HepG2 (cell line): ENCODE measurements around the gene ACSM6. TPM values are rescaled to one million over a fixed set of nuclear protein-coding genes. Genes with fewer than 3 reads are reported as not detected.
A peak's percentile ranks its signal among the peaks of the same experiment; 100 is the strongest.

Experiments used
- ATAC-seq: fragments of 200-7000 bp; cut with Tn5 transposase; 3 replicates; pipeline ENCODE4 v1.9.1; 2020; ENCODE audit warnings: mild to moderate bottlenecking, moderate library complexity
- BruUV-seq: library from RNA; stranded (reverse); fragments of 400-500 nt; replicated peaks from 2 replicates; lab custom pipeline; 2021; lab: Mats Ljungman, UMichigan
- CTCF ChIA-PET: fragments of 300-600 bp; formaldehyde crosslinking; extraction: SDS; loops from one replicate; lab custom pipeline; 2021; ENCODE audit warnings: low total read pairs, inconsistent platforms, low intra/inter-chr PET ratio; lab: Yijun Ruan, JAX
- POLR2A ChIA-PET: fragments of 350-600 bp; sonication (Branson Sonifier 250); formaldehyde crosslinking; loops from one replicate; lab custom pipeline; 2020; ENCODE audit warnings: antibody characterized with exemption, inconsistent platforms; lab: Yijun Ruan, JAX
- DNase-seq: peaks from one replicate; pipeline ENCODE4 v3.0.0-alpha.2; 2015; ENCODE audit warnings: low spot score
- FAIRE-seq: peaks from 3 replicates; lab custom pipeline; 2011; peaks lifted over from hg19 to GRCh38; lab: Jason Lieb, UNC
- H2AFZ ChIP-seq: one replicate; pipeline ENCODE4 v1.6.1; 2011; ENCODE audit warnings: low read length, inconsistent platforms
- H3K27ac ChIP-seq: fragments of 300-600 bp; 3 replicates; pipeline ENCODE4 v1.8.0; 2011; ENCODE audit warnings: mixed run types, mild to moderate bottlenecking, mixed read lengths, low read length, inconsistent platforms; ENCODE audit not compliant: insufficient read depth; ENCODE audit errors: extremely low read length
- H3K27me3 ChIP-seq, 2 experiments: fragments of 200-600 bp in 1 of 2; 2 replicates in 1 of 2; 3 replicates in 1 of 2; pipeline versions ENCODE4 v1.6.0 to v1.8.0; 2011; ENCODE audit warnings: low read length in 2 of 2, mild to moderate bottlenecking in 2 of 2, moderate library complexity in 2 of 2, inconsistent platforms in 1 of 2; ENCODE audit not compliant: insufficient read depth in 2 of 2, control insufficient read depth in 1 of 2
- H3K36me3 ChIP-seq, 2 experiments: fragments of 200-600 bp in 1 of 2; replicated peaks in 1 of 2; 2 replicates in 1 of 2; 3 replicates in 1 of 2; pipeline versions ENCODE4 v1.5.1 to v1.8.0; 2011; ENCODE audit warnings: low read length in 2 of 2, inconsistent platforms in 1 of 2; ENCODE audit not compliant: insufficient read depth in 2 of 2, control insufficient read depth in 1 of 2
- H3K4me1 ChIP-seq: 2 replicates; pipeline ENCODE4 v1.5.1; 2012; ENCODE audit warnings: low read length, inconsistent platforms; ENCODE audit not compliant: insufficient read depth
- H3K4me2 ChIP-seq: 2 replicates; pipeline ENCODE4 v1.6.0; 2011; ENCODE audit warnings: low read depth, low read length, inconsistent platforms
- H3K4me3 ChIP-seq, 3 experiments: fragments of 200-600 bp in 1 of 3; sonication (generic), shearing (Covaris generic) in 1 of 3; replicated peaks in 1 of 3; 2 replicates each; pipeline ENCODE4 v1.5.1; 2011 to 2016; ENCODE audit warnings: low read length in 3 of 3, inconsistent platforms in 2 of 3, low read depth in 2 of 3, mild to moderate bottlenecking in 2 of 3, control low read depth in 1 of 3, mixed read lengths in 1 of 3; ENCODE audit not compliant: insufficient read depth in 1 of 3
- H3K79me2 ChIP-seq: one replicate; pipeline ENCODE4 v1.6.1; 2011; ENCODE audit warnings: low read length, inconsistent platforms; ENCODE audit not compliant: insufficient read depth
- H3K9ac ChIP-seq: 2 replicates; pipeline ENCODE4 v1.6.0; 2011; ENCODE audit warnings: mild to moderate bottlenecking, low read depth, low read length, inconsistent platforms; ENCODE audit not compliant: insufficient read depth
- H3K9me3 ChIP-seq: 2 replicates; pipeline ENCODE4 v1.5.1; 2012; ENCODE audit warnings: mild to moderate bottlenecking, low read length
- H4K20me1 ChIP-seq: 2 replicates; pipeline ENCODE4 v1.6.0; 2011; ENCODE audit warnings: inconsistent platforms, mild to moderate bottlenecking, low read length, moderate library complexity; ENCODE audit not compliant: insufficient read depth
- ATF5 ChIP-seq: sonication (generic); formaldehyde crosslinking; IDR thresholded peaks from 2 replicates; pipeline ENCODE4 v1.4.0; 2020; ENCODE audit warnings: mild to moderate bottlenecking, low read depth, missing genetic modification reagents
- EED ChIP-seq: sonication (generic); formaldehyde crosslinking; IDR thresholded peaks from 2 replicates; pipeline ENCODE4 v1.5.0; 2020; ENCODE audit warnings: mild to moderate bottlenecking, missing genetic modification reagents
- HMG20B ChIP-seq: conservative IDR thresholded peaks from 2 replicates; pipeline ENCODE4 v1.6.1; 2016; ENCODE audit warnings: missing genetic modification reagents, missing compliant biosample characterization
- MAZ ChIP-seq, 2 experiments: sonication (generic) in 1 of 2; formaldehyde crosslinking in 1 of 2; IDR thresholded peaks; 2 replicates each; pipeline versions ENCODE4 v1.5.0 to v1.6.1; 2012 to 2020; ENCODE audit warnings: low read depth in 2 of 2, mild to moderate bottlenecking in 2 of 2, borderline replicate concordance in 1 of 2, improper control_type of control experiment in 1 of 2, low read length in 1 of 2, missing genetic modification reagents in 1 of 2, moderate library complexity in 1 of 2
- MBD4 ChIP-seq: IDR thresholded peaks from 2 replicates; pipeline ENCODE4 v1.6.1; 2012; ENCODE audit warnings: low read length, inconsistent platforms, borderline replicate concordance
- SMARCE1 ChIP-seq: fragments of 450-650 bp; IDR thresholded peaks from 2 replicates; pipeline ENCODE4 v1.6.1; 2017; ENCODE audit warnings: borderline replicate concordance
- SUZ12 ChIP-seq: fragments of 150-350 bp; IDR thresholded peaks from 2 replicates; pipeline ENCODE4 v1.6.1; 2014; ENCODE audit warnings: low read depth, low read length
- TCF7 ChIP-seq: sonication (generic); IDR thresholded peaks from 2 replicates; pipeline ENCODE4 v1.6.1; 2016; ENCODE audit warnings: antibody characterized with exemption, low read depth
- ZNF12 ChIP-seq: sonication (generic); formaldehyde crosslinking; IDR thresholded peaks from 2 replicates; pipeline ENCODE4 v1.5.0; 2020; ENCODE audit warnings: missing genetic modification reagents
- ZNF326 ChIP-seq: sonication (generic); formaldehyde crosslinking; IDR thresholded peaks from 2 replicates; pipeline ENCODE4 v1.4.0; 2020; ENCODE audit warnings: missing genetic modification reagents, borderline replicate concordance
- ZNF329 ChIP-seq: sonication (generic); formaldehyde crosslinking; IDR thresholded peaks from 2 replicates; pipeline ENCODE4 v1.9.0; 2021; ENCODE audit warnings: low read depth, mild to moderate bottlenecking, missing genetic modification reagents
- ZNF563 ChIP-seq: sonication (generic); formaldehyde crosslinking; IDR thresholded peaks from 2 replicates; pipeline ENCODE4 v1.8.0; 2022; ENCODE audit warnings: mild to moderate bottlenecking, moderate library complexity, missing genetic modification reagents
- ZNF850 ChIP-seq: sonication (generic); formaldehyde crosslinking; conservative IDR thresholded peaks from 2 replicates; pipeline ENCODE4 v1.9.0; 2021; ENCODE audit warnings: mild to moderate bottlenecking, missing genetic modification reagents
- ZSCAN31 ChIP-seq: sonication (generic); formaldehyde crosslinking; IDR thresholded peaks from 2 replicates; pipeline ENCODE4 v1.5.0; 2020; ENCODE audit warnings: low read depth, mild to moderate bottlenecking, missing genetic modification reagents
- WGBS: methylation state at CpG from one replicate; pipeline ENCODE4 v1.1.6; 2017; ENCODE audit warnings: low lambda C conversion rate; 5-methylcytosine and 5-hydroxymethylcytosine counted together
- in situ Hi-C: cut with HindIII; loops from 2 replicates; pipeline ENCODE4 v1.10.0; 2017; ENCODE audit warnings: low pct_unique_long_range_greater_than_20kb; ENCODE audit not compliant: extremely low pct_ligation_motif_present
- intact Hi-C: fragments of 100-400 bp; cut with micrococcal nuclease; formaldehyde crosslinking; loops from one replicate; pipeline ENCODE4 v1.10.0; 2022; ENCODE audit not compliant: unreplicated experiment
- polyA plus RNA-seq, 8 experiments: library from polyadenylated mRNA; depleted of rRNA in 3 of 8; stranded (reverse) in 7 of 8; unstranded in 1 of 8; fragments of >200 nt; fragmentation: Illumina TruSeq in 4 of 8; extraction: Trizol in 4 of 8; gene quantifications; 2 replicates each; pipeline versions ENCODE4 v1.2.1 to v1.2.3, GENCODE V29; 2011 to 2016; ENCODE audit warnings: low read depth in 4 of 8, missing spikeins in 1 of 8, mixed read lengths in 1 of 8; ENCODE audit not compliant: insufficient read depth in 1 of 8
- total RNA-seq, 5 experiments: library from RNA; depleted of rRNA; stranded (reverse); fragments of >200 nt; fragmentation: Illumina TruSeq; extraction: Trizol; gene quantifications; 2 replicates each; pipeline ENCODE4 v1.2.3, GENCODE V29; 2016; ENCODE audit warnings: low read depth in 1 of 5
- TF ChIP-seq, protein P1 (sequence below): sonication (generic); formaldehyde crosslinking; IDR thresholded peaks from 2 replicates; pipeline ENCODE4 v1.4.0; 2020; ENCODE audit warnings: mild to moderate bottlenecking, missing genetic modification reagents

Gene ACSM6
- total and polyA plus RNA-seq, 2 of the 13 experiments (the other 11 are each of a cell fraction or from before 2014, with no cell fraction given), result not detected

GRCh38 chr10:95250856-95251255, 56.8 kb downstream of the ACSM6 start (continued):
- TF ChIP-seq TCF7 (no peak), SUZ12 (no peak)
- TF ChIP-seq, all 625 proteins: peak for 0

DNA sequence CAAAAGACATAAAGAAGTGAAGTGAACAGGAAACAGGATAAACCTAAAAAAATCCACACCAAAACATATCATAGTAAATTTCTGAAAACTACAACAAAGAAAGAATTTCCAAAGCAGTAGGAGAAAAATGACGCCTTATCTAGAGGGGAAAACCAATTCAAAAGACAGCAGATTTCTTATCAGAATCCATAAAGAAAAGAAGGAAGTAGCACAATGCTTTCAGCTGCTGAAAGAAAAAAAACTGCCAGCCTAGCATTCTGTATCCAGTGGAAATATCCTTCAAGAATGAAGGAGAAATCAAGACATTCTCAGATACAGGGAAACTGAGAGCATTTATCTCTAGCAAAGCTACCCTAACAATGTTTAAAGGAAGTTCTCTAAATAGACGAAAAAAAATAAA, 59.0 kb downstream of the ACSM6 start:
- BruUV-seq, result no TSS peak
- H3K36me3 ChIP-seq, result peaks cover 12 to 52% of the 10 kb centered on the region in 2 experiments
- H2AFZ ChIP-seq, result no peak overlapping the region
- no peak for FAIRE-seq
- peaks cover 59% of the 10 kb centered on the region for H3K79me2 ChIP-seq
- no peak overlapping the region for H3K9ac ChIP-seq
- TF ChIP-seq MAZ (IDR thresholded peaks at IDR 0.05; ENCODE audit: borderline replicate concordance, low read depth, low read length), result no peak
- no peak for TF ChIP-seq MAZ (CRISPR knock-in tag; IDR thresholded peaks at IDR 0.05; ENCODE audit: low read depth)
- TF ChIP-seq ATF5 (CRISPR knock-in tag), result no peak
- 0 out of 2 replicates have a peak, but pooled peaks have one; percentile 31 for TF ChIP-seq ZNF12 (CRISPR knock-in tag)
- no peak for TF ChIP-seq EED (CRISPR knock-in tag)
- in situ Hi-C loops (no loop called here), intact Hi-C loops (no loop called here)
- ChIA-PET POLR2A (no interaction called here), CTCF (no interaction called here)
- H3K27ac ChIP-seq, result no peak overlapping the region
- no peaks in the 10 kb centered on the region for H3K9me3 ChIP-seq
- H3K4me3 ChIP-seq, result no peak overlapping the region
- no peak for DNase-seq
- no peak for ATAC-seq
- H4K20me1 ChIP-seq, result peaks cover 4% of the 10 kb centered on the region; the same call in 1 of the 2 replicates
- no peak overlapping the region for H3K4me2 ChIP-seq
- WGBS, result 98% methylated on average over 2 of the region's 2 CpGs
- H3K4me1 ChIP-seq, result peaks cover 19% of the 10 kb centered on the region
- H3K27me3 ChIP-seq, result no peaks in the 10 kb centered on the region

DNA sequence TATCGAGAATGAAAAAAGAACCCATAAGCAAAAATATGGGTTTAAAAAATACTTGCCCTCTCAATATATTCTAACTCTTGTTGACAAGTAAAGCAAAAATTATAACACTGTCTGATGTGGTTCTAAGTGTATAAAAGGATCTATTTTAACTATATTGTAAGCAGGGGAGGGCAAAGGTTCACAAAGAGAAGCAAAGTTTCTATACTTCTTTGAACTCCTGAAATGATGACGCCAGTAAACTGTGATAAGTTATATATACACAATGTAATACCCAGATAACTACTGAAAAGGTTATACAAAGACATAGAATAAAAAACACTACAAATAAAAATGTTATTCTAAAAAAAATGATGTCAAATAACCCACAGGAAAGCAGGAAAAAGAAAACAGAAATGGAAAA, 59.6 kb downstream of the ACSM6 start:
- BruUV-seq, result no TSS peak
- Histone ChIP-seq H3K27ac (no peak overlapping the region), H3K4me3 (no peak overlapping the region), H3K4me2 (no peak overlapping the region), H2AFZ (no peak overlapping the region), H3K79me2 (peaks cover 59% of the 10 kb centered on the region), H3K9me3 (no peaks in the 10 kb centered on the region), H3K9ac (no peak overlapping the region), H4K20me1 (peaks cover 4% of the 10 kb centered on the region; the same call in 1 of the 2 replicates), H3K36me3 (peaks cover 10 to 57% of the 10 kb centered on the region in 2 experiments), H3K4me1 (peaks cover 16% of the 10 kb centered on the region), H3K27me3 (no peaks in the 10 kb centered on the region)
- ATAC-seq (no peak), DNase-seq (no peak), FAIRE-seq (no peak)
- ChIA-PET POLR2A (no interaction called here), CTCF (no interaction called here)
- intact Hi-C loops (no loop called here), in situ Hi-C loops (no loop called here)
- TF ChIP-seq, protein P1, sequence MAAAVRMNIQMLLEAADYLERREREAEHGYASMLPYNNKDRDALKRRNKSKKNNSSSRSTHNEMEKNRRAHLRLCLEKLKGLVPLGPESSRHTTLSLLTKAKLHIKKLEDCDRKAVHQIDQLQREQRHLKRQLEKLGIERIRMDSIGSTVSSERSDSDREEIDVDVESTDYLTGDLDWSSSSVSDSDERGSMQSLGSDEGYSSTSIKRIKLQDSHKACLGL (CRISPR knock-in tag), result no peak
- TF ChIP-seq ZNF326 (CRISPR knock-in tag) (no peak), ZNF329 (CRISPR knock-in tag) (no peak), SMARCE1 (no peak), ZSCAN31 (CRISPR knock-in tag) (no peak), MBD4 (no peak), ZNF563 (CRISPR knock-in tag) (no peak), HMG20B (no peak), ZNF850 (CRISPR knock-in tag) (no peak)
- 90% methylated on average over 2 of the region's 2 CpGs for WGBS
